H1 (cell line): ENCODE results near the gene NSDHL. TPM values are rescaled to one million over a fixed set of nuclear protein-coding genes. Genes with fewer than 3 reads are reported as not detected.

Experiments
- CTCF ChIA-PET: fragments of 300-600 bp; sonication (Branson Sonifier 250); formaldehyde crosslinking; loops from one replicate; lab custom pipeline; 2021; ENCODE audit not compliant: partially characterized antibody; lab: Charles Lee
- POLR2A ChIA-PET: fragments of 300-600 bp; sonication (Branson Sonifier 250); formaldehyde crosslinking; loops from one replicate; lab custom pipeline; 2021; ENCODE audit warnings: inconsistent platforms; ENCODE audit not compliant: partially characterized antibody; lab: Charles Lee
- DNase-seq, 2 experiments: peaks; one replicate each; pipeline versions ENCODE4 v3.0.0 to v3.0.0-alpha.2; 2010 to 2022; ENCODE audit warnings: low spot score in 2 of 2, low read depth in 1 of 2, mixed read lengths in 1 of 2
- FAIRE-seq: peaks from 2 replicates; lab custom pipeline; 2011; peaks lifted over from hg19 to GRCh38; lab: Jason Lieb, UNC
- H2AFZ ChIP-seq: 2 replicates; pipeline ENCODE4 v1.8.1; 2012; ENCODE audit warnings: low read length, inconsistent platforms
- H2AK5ac ChIP-seq: 2 replicates; pipeline ENCODE4 v1.6.1; 2013; ENCODE audit warnings: low read depth, low read length
- H2BK120ac ChIP-seq: replicated peaks from 2 replicates; pipeline ENCODE3; 2013; ENCODE audit warnings: low read depth, low read length, inconsistent platforms
- H2BK12ac ChIP-seq: 2 replicates; pipeline ENCODE4 v1.6.1; 2013; ENCODE audit warnings: low read depth, low read length
- H2BK15ac ChIP-seq: 2 replicates; pipeline ENCODE4 v1.6.1; 2013; ENCODE audit warnings: low read length
- H2BK20ac ChIP-seq: 2 replicates; pipeline ENCODE4 v1.6.1; 2013; ENCODE audit warnings: low read length
- H2BK5ac ChIP-seq: 2 replicates; pipeline ENCODE4 v1.6.1; 2013; ENCODE audit warnings: low read depth, low read length
- H3K14ac ChIP-seq: 2 replicates; pipeline ENCODE4 v1.6.1; 2013; ENCODE audit warnings: inconsistent platforms; ENCODE audit not compliant: insufficient read length
- H3K18ac ChIP-seq: 2 replicates; pipeline ENCODE4 v1.6.1; 2013; ENCODE audit warnings: low read length; ENCODE audit errors: extremely low read depth
- H3K23ac ChIP-seq: 2 replicates; pipeline ENCODE4 v1.6.1; 2013; ENCODE audit warnings: inconsistent platforms; ENCODE audit not compliant: insufficient read length
- H3K23me2 ChIP-seq: 2 replicates; pipeline ENCODE4 v1.6.1; 2013; ENCODE audit warnings: low read depth, low read length
- H3K27ac ChIP-seq: 2 replicates; pipeline ENCODE4 v1.6.1; 2011; ENCODE audit warnings: low read depth, low read length, inconsistent platforms
- H3K27me3 ChIP-seq, 4 experiments: replicated peaks in 1 of 4; 1 replicate in 1 of 4; 2 replicates in 3 of 4; pipeline versions ENCODE4 v1.6.1 to v1.8.1; 2011 to 2013; ENCODE audit warnings: low read length in 3 of 4, mild to moderate bottlenecking in 3 of 4, inconsistent platforms in 2 of 4, mixed read lengths in 2 of 4, moderate library complexity in 1 of 4; ENCODE audit not compliant: control insufficient read depth in 3 of 4, insufficient read depth in 3 of 4; ENCODE audit errors: extremely low read depth in 1 of 4
- H3K36me3 ChIP-seq, 4 experiments: 2 replicates each; pipeline versions ENCODE4 v1.6.1 to v1.8.1; 2011 to 2013; ENCODE audit warnings: mild to moderate bottlenecking in 4 of 4, low read length in 3 of 4, moderate library complexity in 2 of 4, control low read depth in 1 of 4, inconsistent platforms in 1 of 4; ENCODE audit not compliant: insufficient read depth in 4 of 4, control insufficient read depth in 2 of 4
- H3K4ac ChIP-seq: replicated peaks from 2 replicates; pipeline ENCODE3; 2013; ENCODE audit warnings: low read length, low read depth, mixed read lengths, inconsistent platforms; ENCODE audit not compliant: insufficient read length
- H3K4me1 ChIP-seq, 4 experiments: replicated peaks in 1 of 4; 1 replicate in 1 of 4; 2 replicates in 3 of 4; pipeline versions ENCODE4 v1.6.1 to v1.8.1; 2011 to 2013; ENCODE audit warnings: low read length in 3 of 4, inconsistent platforms in 2 of 4, mixed read lengths in 1 of 4; ENCODE audit not compliant: insufficient read depth in 4 of 4, control insufficient read depth in 3 of 4
- H3K4me2 ChIP-seq, 2 experiments: 2 replicates each; pipeline versions ENCODE4 v1.6.1 to v1.8.1; 2011 to 2013; ENCODE audit warnings: low read depth in 2 of 2, low read length in 2 of 2, control low read depth in 1 of 2, inconsistent platforms in 1 of 2, mild to moderate bottlenecking in 1 of 2; ENCODE audit not compliant: insufficient read depth in 1 of 2
- H3K4me3 ChIP-seq, 4 experiments: fragments of 200-600, 300-600 bp in 1 of 4; sonication (generic), shearing (Covaris generic), sonication (Bioruptor Twin) in 1 of 4; 2 replicates each; pipeline versions ENCODE4 v1.5.1 to v1.8.1; 2011 to 2016; ENCODE audit warnings: low read length in 4 of 4, low read depth in 3 of 4, control low read depth in 2 of 4, inconsistent platforms in 2 of 4, mild to moderate bottlenecking in 2 of 4, mixed read lengths in 1 of 4, moderate library complexity in 1 of 4; ENCODE audit not compliant: insufficient read depth in 2 of 4; ENCODE audit errors: extremely low read depth in 1 of 4
- H3K56ac ChIP-seq: replicated peaks from 2 replicates; pipeline ENCODE3; 2013; ENCODE audit warnings: low read depth, mild to moderate bottlenecking, mixed read lengths, low read length, inconsistent platforms; ENCODE audit not compliant: insufficient read length
- H3K79me1 ChIP-seq: 2 replicates; pipeline ENCODE4 v1.6.1; 2013; ENCODE audit warnings: low read depth, low read length, control low read depth
- H3K79me2 ChIP-seq, 2 experiments: 2 replicates each; pipeline versions ENCODE4 v1.6.1 to v1.8.1; 2012 to 2013; ENCODE audit warnings: low read length in 2 of 2, mild to moderate bottlenecking in 2 of 2, inconsistent platforms in 1 of 2; ENCODE audit not compliant: insufficient read depth in 2 of 2, control insufficient read depth in 1 of 2
- H3K9ac ChIP-seq, 4 experiments: replicated peaks in 1 of 4; 1 replicate in 1 of 4; 2 replicates in 3 of 4; pipeline versions ENCODE4 v1.6.1 to v1.8.1; 2011 to 2013; ENCODE audit warnings: low read depth in 3 of 4, low read length in 3 of 4, control low read depth in 2 of 4, mild to moderate bottlenecking in 2 of 4, moderate library complexity in 2 of 4, inconsistent platforms in 1 of 4; ENCODE audit errors: extremely low read depth in 1 of 4
- H3K9me3 ChIP-seq, 2 experiments: 2 replicates each; pipeline versions ENCODE4 v1.6.1 to v1.8.1; 2012 to 2013; ENCODE audit warnings: mild to moderate bottlenecking in 2 of 2, moderate library complexity in 2 of 2, control low read depth in 1 of 2, inconsistent platforms in 1 of 2, low read depth in 1 of 2, low read length in 1 of 2, mixed read lengths in 1 of 2; ENCODE audit not compliant: insufficient read depth in 2 of 2
- H4K20me1 ChIP-seq, 2 experiments: replicated peaks in 1 of 2; 2 replicates each; pipeline versions ENCODE3 to v1.8.1; 2011 to 2013; ENCODE audit warnings: inconsistent platforms in 2 of 2, low read length in 2 of 2, mild to moderate bottlenecking in 1 of 2; ENCODE audit not compliant: insufficient read depth in 2 of 2, control insufficient read depth in 1 of 2
- H4K5ac ChIP-seq: 2 replicates; pipeline ENCODE4 v1.6.1; 2013; ENCODE audit warnings: low read length, low read depth, mixed read lengths, inconsistent platforms; ENCODE audit not compliant: insufficient read length
- H4K8ac ChIP-seq: 2 replicates; pipeline ENCODE4 v1.8.0; 2013; ENCODE audit warnings: mild to moderate bottlenecking, moderate library complexity, low read length, inconsistent platforms; ENCODE audit not compliant: insufficient read depth; ENCODE audit errors: extremely low read depth
- H4K91ac ChIP-seq: replicated peaks from 2 replicates; pipeline ENCODE3; 2013; ENCODE audit warnings: low read length, mixed read lengths, inconsistent platforms; ENCODE audit not compliant: insufficient read length
- CREB1 ChIP-seq: IDR thresholded peaks from 2 replicates; pipeline ENCODE4 v1.6.1; 2012; ENCODE audit warnings: inconsistent platforms
- FOSL1 ChIP-seq: IDR thresholded peaks from 2 replicates; pipeline ENCODE4 v1.6.1; 2011; ENCODE audit warnings: mild to moderate bottlenecking, low read depth, low read length, moderate library complexity; ENCODE audit not compliant: insufficient read depth
- TCF12 ChIP-seq: IDR thresholded peaks from 2 replicates; pipeline ENCODE4 v1.6.1; 2011; ENCODE audit warnings: low read depth, mild to moderate bottlenecking, low read length
- WGBS, 2 experiments: shearing (Covaris generic) in 1 of 2; methylation state at CpG; one replicate each; pipeline versions ENCODE4 v1.1.6 to v1.1.7; 2013 to 2015; ENCODE audit warnings: low lambda C conversion rate in 2 of 2, mixed read lengths in 2 of 2, inconsistent platforms in 1 of 2, low coverage in 1 of 2, missing lambda C conversion rate in 1 of 2; ENCODE audit not compliant: insufficient replicate concordance in 2 of 2, insufficient coverage in 1 of 2, insufficient read length in 1 of 2; ENCODE audit errors: extremely low coverage in 1 of 2, missing lambda C conversion rate in 1 of 2; 5-methylcytosine and 5-hydroxymethylcytosine counted together
- polyA plus RNA-seq, 7 experiments: library from polyadenylated mRNA; depleted of rRNA in 3 of 7; stranded (reverse) in 5 of 7; unstranded in 2 of 7; fragments of >200 nt in 5 of 7; fragments of 200-250 nt in 2 of 7; gene quantifications; 1 replicate in 5 of 7; 2 replicates in 1 of 7; 4 replicates in 1 of 7; pipeline versions ENCODE4 v1.2.1 to v1.2.3, GENCODE V29; 2011 to 2013; ENCODE audit warnings: missing spikeins in 2 of 7, mixed read lengths in 2 of 7
- total RNA-seq: library from RNA; stranded (reverse); fragmentation: NEBNext Ultra II Directional; extraction: Animal tissue kit (Norgen Biotek cat#: 25700); gene quantifications from 2 replicates; pipeline ENCODE4 v1.2.1, GENCODE V29; 2021

The NSDHL gene
- total and polyA plus RNA-seq, 2 of the 8 experiments (the other 6 are each of a cell fraction or from before 2014, with no cell fraction given): 31.5 to 34.6 TPM

GRCh38 chrX:152822383-152823086, 8.3 kb upstream of the NSDHL start:
- Histone ChIP-seq H2BK5ac (no peak overlapping the region), H3K27me3 (no peaks in the 10 kb centered on the region; a peak in 1 of 7 replicates), H3K4me2 (no peak overlapping the region), H4K91ac (no peak overlapping the region), H3K4me3 (no peak overlapping the region), H2BK120ac (no peak overlapping the region), H3K79me1 (no peaks in the 10 kb centered on the region), H4K20me1 (no peaks in the 10 kb centered on the region), H4K8ac (no peak overlapping the region), H3K18ac (no peak overlapping the region), H4K5ac (no peak overlapping the region), H3K23ac (no peak overlapping the region), H2BK15ac (no peak overlapping the region), H3K9ac (no peak overlapping the region), H2AFZ (no peak overlapping the region), H2BK20ac (no peak overlapping the region), H3K36me3 (peaks cover 0 to under 1% (median 0%) of the 10 kb centered on the region in 4 experiments; a peak in 2 of 8 replicates), H3K9me3 (no peaks in the 10 kb centered on the region), H3K14ac (no peak overlapping the region), H2BK12ac (no peak overlapping the region), H3K23me2 (no peaks in the 10 kb centered on the region), H3K4me1 (no peaks in the 10 kb centered on the region), H3K79me2 (no peaks in the 10 kb centered on the region), H2AK5ac (no peak overlapping the region), H3K56ac (no peak overlapping the region), H3K4ac (no peak overlapping the region), H3K27ac (no peak overlapping the region)
- ChIA-PET CTCF (interaction anchor here (1.2 to 4.7 kb wide), 8 partner anchors 11 to 1110 kb away, joined by 3 to 39 read pairs (median 4); no protein-coding TSS in a partner anchor), POLR2A (no interaction called here)
- TF ChIP-seq TCF12: no peak
- no peak for TF ChIP-seq CREB1
- TF ChIP-seq FOSL1: no peak
- FAIRE-seq (no peak), DNase-seq (no peak)
- WGBS, 2 experiments: 71% methylated on average over 6 of the region's 6 CpGs; no CpG with 5 or more reads in 1 of the 2 experiments
